GM12875 (cell line): ENCODE data around the gene ALDH3B1.
A peak's percentile ranks its signal among the peaks of the same experiment; 100 is the strongest.

Experiments
- H3K4me3 ChIP-seq: one replicate; pipeline ENCODE4 v1.5.1; 2011; ENCODE audit warnings: low read depth, low read length, control low read depth
- TF ChIP-seq, protein P1 (sequence below): IDR thresholded peaks from 2 replicates; pipeline ENCODE4 v1.5.1; 2011; ENCODE audit warnings: low read depth, mild to moderate bottlenecking, control low read depth, inconsistent platforms, low read length, moderate library complexity, borderline replicate concordance; ENCODE audit not compliant: insufficient read depth

ALDH3B1 gene

GRCh38 chr11:68028802-68029545 lies 18.8 kb downstream of the ALDH3B1 start:
- TF ChIP-seq, protein P1, sequence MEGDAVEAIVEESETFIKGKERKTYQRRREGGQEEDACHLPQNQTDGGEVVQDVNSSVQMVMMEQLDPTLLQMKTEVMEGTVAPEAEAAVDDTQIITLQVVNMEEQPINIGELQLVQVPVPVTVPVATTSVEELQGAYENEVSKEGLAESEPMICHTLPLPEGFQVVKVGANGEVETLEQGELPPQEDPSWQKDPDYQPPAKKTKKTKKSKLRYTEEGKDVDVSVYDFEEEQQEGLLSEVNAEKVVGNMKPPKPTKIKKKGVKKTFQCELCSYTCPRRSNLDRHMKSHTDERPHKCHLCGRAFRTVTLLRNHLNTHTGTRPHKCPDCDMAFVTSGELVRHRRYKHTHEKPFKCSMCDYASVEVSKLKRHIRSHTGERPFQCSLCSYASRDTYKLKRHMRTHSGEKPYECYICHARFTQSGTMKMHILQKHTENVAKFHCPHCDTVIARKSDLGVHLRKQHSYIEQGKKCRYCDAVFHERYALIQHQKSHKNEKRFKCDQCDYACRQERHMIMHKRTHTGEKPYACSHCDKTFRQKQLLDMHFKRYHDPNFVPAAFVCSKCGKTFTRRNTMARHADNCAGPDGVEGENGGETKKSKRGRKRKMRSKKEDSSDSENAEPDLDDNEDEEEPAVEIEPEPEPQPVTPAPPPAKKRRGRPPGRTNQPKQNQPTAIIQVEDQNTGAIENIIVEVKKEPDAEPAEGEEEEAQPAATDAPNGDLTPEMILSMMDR = no peak
- H3K4me3 ChIP-seq = no peak overlapping the region

- TF ChIP-seq, protein P1 = no peak
- H3K4me3 ChIP-seq = peak within 1 kb of the TSS; percentile 84
These were observed 20.4 kb downstream of the ALDH3B1 start, which contains the start of gene NDUFS8 for GRCh38 chr11:68030318-68031143. Gene NDUFS8, plus strand, starts transcription at chr11:68030681. Its CDS starts 1,471 bp downstream, at chr11:68032152.

- peak overlapping the region; percentile 84 for H3K4me3 ChIP-seq
- TF ChIP-seq, protein P1 = no peak
These were observed 21.0 kb downstream of the ALDH3B1 start for GRCh38 chr11:68031144-68031464.

GRCh38 chr11:68032003-68032402 lies 21.9 kb downstream of the ALDH3B1 start:
- no peak overlapping the region for H3K4me3 ChIP-seq
- TF ChIP-seq, protein P1 = no peak

GRCh38 chr11:68032997-68033707 lies 23.0 kb downstream of the ALDH3B1 start:
- H3K4me3 ChIP-seq = no peak overlapping the region
- TF ChIP-seq, protein P1 = no peak

DNA sequence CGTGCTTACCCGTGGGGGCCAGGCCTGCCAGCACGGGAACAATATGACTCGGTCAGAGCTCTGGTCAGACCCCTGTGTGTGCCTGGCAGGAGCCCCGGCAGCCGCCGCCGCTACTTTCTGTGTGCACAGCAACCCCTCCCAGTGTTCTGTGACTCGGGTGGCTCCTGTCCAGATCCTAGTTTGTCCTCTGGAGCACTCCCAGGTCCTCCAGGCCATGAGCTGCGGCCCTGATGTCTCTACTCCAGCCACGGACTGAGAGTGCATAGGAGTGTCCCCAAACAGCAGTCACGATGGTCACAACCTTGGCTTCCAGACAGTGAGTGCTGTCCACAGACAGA lies 23.6 kb downstream of the ALDH3B1 start:
- TF ChIP-seq, protein P1 = no peak
- no peak overlapping the region for H3K4me3 ChIP-seq
